DMS53 treated with DMSO at 0.1 percent for 48 hours (cell line): Measurements from ENCODE around the gene MEIS1.

ENCODE experiments used
- DNase-seq: peaks from one replicate; lab custom pipeline; 2025; ENCODE audit not compliant: unreplicated experiment; lab: John Stamatoyannopoulos, UW

MEIS1 gene

GRCh38 chr2:66565291-66565690, 130.4 kb downstream of the MEIS1 start:
- DNase-seq: peak; percentile 29

GRCh38 chr2:66566726-66567399, 131.9 kb downstream of the MEIS1 start:
- DNase-seq: no peak

- no peak for DNase-seq
Observed at GRCh38 chr2:66567729-66568128, 132.8 kb downstream of the MEIS1 start.

- no peak for DNase-seq
Observed at GRCh38 chr2:66568650-66569300, 133.8 kb downstream of the MEIS1 start.

- no peak for DNase-seq
Observed at GRCh38 chr2:66569321-66569851, 134.5 kb downstream of the MEIS1 start.

GRCh38 chr2:66569974-66570373, 135.0 kb downstream of the MEIS1 start:
- DNase-seq: no peak

- no peak for DNase-seq
Observed at GRCh38 chr2:66570471-66570870, 135.5 kb downstream of the MEIS1 start.

GRCh38 chr2:66571918-66572317, 137.0 kb downstream of the MEIS1 start:
- no peak for DNase-seq

GRCh38 chr2:66572391-66572790, 137.5 kb downstream of the MEIS1 start:
- DNase-seq: no peak

GRCh38 chr2:66573416-66573815, 138.5 kb downstream of the MEIS1 start:
- peak; percentile 84 for DNase-seq

GRCh38 chr2:66573821-66574233, 138.9 kb downstream of the MEIS1 start:
- peak; percentile 63 for DNase-seq

- DNase-seq: peak; percentile 81
Observed at GRCh38 chr2:66574701-66575624, 140.0 kb downstream of the MEIS1 start.

- DNase-seq: no peak
Observed at GRCh38 chr2:66575625-66576310, 140.8 kb downstream of the MEIS1 start.

GRCh38 chr2:66576311-66576560, 141.3 kb downstream of the MEIS1 start:
- DNase-seq: no peak

GRCh38 chr2:66576561-66577320, 141.8 kb downstream of the MEIS1 start:
- DNase-seq: peak; percentile 36

GRCh38 chr2:66577321-66578053, 142.6 kb downstream of the MEIS1 start:
- no peak for DNase-seq

GRCh38 chr2:66578054-66578686, 143.2 kb downstream of the MEIS1 start:
- DNase-seq: no peak

GRCh38 chr2:66578687-66579106, 143.8 kb downstream of the MEIS1 start:
- DNase-seq: no peak
